ENCODE measurements around the gene FRAT2.
"Not testable (repeated sequence)": the region's sequence is repeated elsewhere in the genome, so short reads cannot be mapped to it uniquely, and the experiment has no call there.

FRAT2 gene

DNA sequence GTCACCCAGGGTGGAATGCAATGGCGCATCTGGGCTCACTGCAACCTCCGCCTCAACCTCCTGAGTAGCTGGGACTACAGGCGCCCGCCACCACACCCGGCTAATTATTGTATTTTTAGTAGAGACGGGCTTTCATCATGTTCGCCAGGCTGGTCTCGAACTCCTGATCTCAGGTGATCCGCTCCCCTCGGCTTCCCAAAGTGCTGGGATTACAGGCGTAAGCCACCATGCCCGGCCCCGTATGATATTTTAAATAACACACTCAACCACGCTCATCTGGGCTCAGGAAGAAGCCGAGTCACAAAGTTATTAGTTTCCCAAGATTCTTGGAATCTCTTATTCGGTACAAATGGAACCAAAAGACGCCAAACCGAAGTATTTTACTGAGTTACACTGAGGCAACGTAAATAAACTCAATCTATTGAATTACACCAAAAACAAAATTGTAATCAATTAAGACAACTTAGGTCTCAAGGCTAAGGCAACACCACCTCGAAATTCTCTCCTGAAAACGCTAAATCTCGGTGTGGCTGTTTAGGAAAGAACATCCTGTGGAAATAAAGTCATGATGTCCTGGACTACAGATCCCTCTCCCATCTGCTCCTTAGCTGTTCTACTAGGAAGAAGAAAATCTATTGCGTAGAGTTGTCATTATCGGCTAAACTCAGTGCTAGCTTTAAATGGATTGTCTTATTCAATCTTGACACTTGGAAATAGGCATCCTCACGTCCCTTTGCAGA, 43.0 kb downstream of the FRAT2 start:
- no peak for DNase-seq (ENCODE audit: low spot score)

- DNase-seq (ENCODE audit: low spot score): not testable (repeated sequence)
Observed at GRCh38 chr10:97290576-97291356, 43.8 kb downstream of the FRAT2 start.

DNA sequence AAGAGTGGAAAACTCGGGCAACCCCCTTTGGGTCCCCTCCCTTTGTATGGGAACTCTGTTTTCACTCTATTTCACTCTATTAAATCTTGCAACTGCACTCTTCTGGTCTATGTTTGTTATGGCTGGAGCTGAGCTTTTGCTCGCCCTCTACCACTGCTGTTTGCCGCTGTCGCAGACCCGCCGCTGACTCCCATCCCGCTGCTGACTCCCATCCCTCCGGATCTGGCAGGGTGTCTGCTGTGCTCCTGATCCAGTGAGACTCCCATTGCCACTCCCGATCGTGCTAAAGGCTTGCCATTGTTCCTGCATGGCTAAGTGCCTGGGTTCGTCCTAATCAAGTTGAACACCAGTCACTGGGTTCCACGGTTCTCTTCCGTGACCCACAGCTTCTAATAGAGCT, 44.5 kb downstream of the FRAT2 start:
- not testable (repeated sequence) for DNase-seq (ENCODE audit: low spot score)
